Stimulated activated CD4-positive, alpha-beta T cell treated with anti-CD3 and anti-CD28 coated beads, Interleukin-4, amount 100 ng/mL, for 4 hours (primary cell): ENCODE measurements around the gene ISYNA1.

Experiments
- DNase-seq, 2 experiments: peaks; one replicate each; pipeline ENCODE4 v3.0.0-alpha.2; 2020

Gene ISYNA1

GRCh38 chr19:18442941-18443340 is 5.0 kb upstream of the ISYNA1 start:
- no peak for DNase-seq

GRCh38 chr19:18441804-18442788 is 4.2 kb upstream of the ISYNA1 start:
- DNase-seq = no peak

- DNase-seq = no peak
These were observed 3.2 kb upstream of the ISYNA1 start for GRCh38 chr19:18440936-18441803.

GRCh38 chr19:18440415-18440877 is 2.5 kb upstream of the ISYNA1 start:
- DNase-seq = no peak

- no peak for DNase-seq
These were observed 1.9 kb upstream of the ISYNA1 start for GRCh38 chr19:18439910-18440237.

- DNase-seq = no peak
These were observed 1.3 kb upstream of the ISYNA1 start for GRCh38 chr19:18439025-18439909.

GRCh38 chr19:18438331-18439024 is 545 bp upstream of the ISYNA1 start:
- no peak for DNase-seq

- DNase-seq = peak; percentile 63 to 77
These were observed 1.1 kb downstream of the ISYNA1 start for GRCh38 chr19:18436671-18437490.

- DNase-seq = no peak
These were observed 1.9 kb downstream of the ISYNA1 start for GRCh38 chr19:18435842-18436670.

- DNase-seq = no peak
These were observed 2.6 kb downstream of the ISYNA1 start for GRCh38 chr19:18435178-18435841.

GRCh38 chr19:18434411-18435175 is 3.3 kb downstream of the ISYNA1 start:
- DNase-seq = no peak

GRCh38 chr19:18433735-18434398 is 4.1 kb downstream of the ISYNA1 start:
- no peak for DNase-seq

GRCh38 chr19:18433015-18433691 is 4.8 kb downstream of the ISYNA1 start:
- DNase-seq = peak in 1 of 2 experiments; percentile 75

- no peak for DNase-seq
These were observed 5.5 kb downstream of the ISYNA1 start for GRCh38 chr19:18432275-18433014.

- no peak for DNase-seq
These were observed 6.4 kb downstream of the ISYNA1 start for GRCh38 chr19:18431351-18432197.
